Activated CD4-positive, alpha-beta memory T cell treated with anti-CD3 and anti-CD28 coated beads for 36 hours (primary cell): ENCODE results near the gene ZNF3. TPM values are rescaled to one million over a fixed set of nuclear protein-coding genes. Genes with fewer than 3 reads are reported as not detected.

Experiments
- CTCF ChIA-PET: fragments of 350-600 bp; sonication (Branson Sonifier 250); formaldehyde crosslinking; loops from one replicate; lab custom pipeline; 2021; ENCODE audit warnings: antibody characterized with exemption, inconsistent platforms; lab: Charles Lee
- POLR2A ChIA-PET: fragments of 350-600 bp; sonication (Branson Sonifier 250); formaldehyde crosslinking; loops from one replicate; lab custom pipeline; 2021; ENCODE audit warnings: antibody characterized with exemption; lab: Charles Lee
- DNase-seq: peaks from one replicate; pipeline ENCODE4 v3.0.0-alpha.2; 2020
- H3K27ac Mint-ChIP-seq: one replicate; pipeline ENCODE4 v1.8.0; 2021; ENCODE audit warnings: mixed read lengths
- H3K27me3 Mint-ChIP-seq: one replicate; pipeline ENCODE4 v1.8.0; 2021; ENCODE audit warnings: mixed read lengths
- H3K36me3 Mint-ChIP-seq: one replicate; pipeline ENCODE4 v1.8.0; 2021; ENCODE audit warnings: mixed read lengths
- H3K4me1 Mint-ChIP-seq: one replicate; pipeline ENCODE4 v1.8.0; 2021; ENCODE audit warnings: low read depth, mixed read lengths
- H3K4me3 Mint-ChIP-seq: one replicate; pipeline ENCODE4 v1.8.0; 2021; ENCODE audit warnings: mild to moderate bottlenecking, mixed read lengths
- H3K9me3 Mint-ChIP-seq: one replicate; pipeline ENCODE4 v1.8.0; 2021; ENCODE audit warnings: mixed read lengths
- intact Hi-C: fragments of 100-400 bp; cut with micrococcal nuclease; formaldehyde crosslinking; loops from one replicate; pipeline ENCODE4 v1.15.1; 2023
- total RNA-seq, 2 experiments: library from RNA; stranded (reverse); gene quantifications; one replicate each; pipeline ENCODE4 v1.2.3, GENCODE V29; 2021

ZNF3 gene
- total RNA-seq, 2 experiments from 2014 or later = 18.0 to 18.6 TPM

- Mint-ChIP-seq H3K4me3 (peak overlapping the region; percentile 13), H3K36me3 (peaks cover 17% of the 10 kb centered on the region), H3K9me3 (no peaks in the 10 kb centered on the region), H3K27me3 (no peaks in the 10 kb centered on the region), H3K4me1 (peaks cover 39% of the 10 kb centered on the region), H3K27ac (peak overlapping the region; percentile 76)
- ChIA-PET CTCF (no interaction called here), POLR2A (interaction anchor here (1.4 to 4.3 kb wide), 2 partner anchors 14 to 167 kb away, joined by 5 to 44 read pairs; partner anchors contain the start of genes AP4M1, MCM7 and TRIM4)
- intact Hi-C loops = loop anchor here (10.0 kb wide), 1 partner anchor 582 kb away; the partner anchor contains the start of genes ZKSCAN5 and ZNF394
- DNase-seq = no peak
Measured at GRCh38 chr7:100087055-100087750, 5.7 kb upstream of the ZNF3 start.

GRCh38 chr7:100085515-100085914 is 4.0 kb upstream of the ZNF3 start:
- H3K9me3 Mint-ChIP-seq = no peaks in the 10 kb centered on the region
- H3K4me3 Mint-ChIP-seq = no peak overlapping the region
- peaks cover 39% of the 10 kb centered on the region for H3K4me1 Mint-ChIP-seq
- H3K27me3 Mint-ChIP-seq = no peaks in the 10 kb centered on the region
- ChIA-PET POLR2A (no interaction called here), CTCF (no interaction called here)
- H3K27ac Mint-ChIP-seq = no peak overlapping the region
- peaks cover 12% of the 10 kb centered on the region for H3K36me3 Mint-ChIP-seq
- intact Hi-C loops = loop anchor here (10.0 kb wide), 1 partner anchor 581 kb away; the partner anchor contains the start of genes ZKSCAN5 and ZNF394
- DNase-seq = no peak

GRCh38 chr7:100082978-100083377 is 1.5 kb upstream of the ZNF3 start:
- CTCF ChIA-PET = interaction anchor here (0.9 to 1.5 kb wide), 10 partner anchors 12 to 452 kb away, joined by 3 to 8 read pairs (median 3); partner anchors contain the start of genes AP4M1, MCM7, ZKSCAN1 and ZSCAN21
- POLR2A ChIA-PET = interaction anchor here (1.1 to 1.4 kb wide), 3 partner anchors 18 to 68 kb away, joined by 3 to 17 read pairs (median 4); partner anchors contain the start of genes AP4M1, MCM7 and ZSCAN21
- H3K4me1 Mint-ChIP-seq = peaks cover 36% of the 10 kb centered on the region
- H3K36me3 Mint-ChIP-seq = peaks cover 11% of the 10 kb centered on the region
- no peaks in the 10 kb centered on the region for H3K27me3 Mint-ChIP-seq
- intact Hi-C loops = loop anchor here (10.0 kb wide), 1 partner anchor 578 kb away; the partner anchor contains the start of genes ZKSCAN5 and ZNF394
- H3K27ac Mint-ChIP-seq = peak overlapping the region; percentile 85
- no peaks in the 10 kb centered on the region for H3K9me3 Mint-ChIP-seq
- peak overlapping the region; percentile 83 for H3K4me3 Mint-ChIP-seq
- no peak for DNase-seq

GRCh38 chr7:100080907-100081534 is 502 bp downstream of the ZNF3 start:
- ChIA-PET POLR2A (interaction anchor here (0.8 kb wide), 1 partner anchor 9 kb away, joined by 3 read pairs; no protein-coding TSS in a partner anchor), CTCF (interaction anchor here (0.6 to 1.9 kb wide), 6 partner anchors 9 to 624 kb away, joined by 3 to 5 read pairs (median 3); partner anchors contain the start of gene TRIM4)
- Mint-ChIP-seq H3K4me1 (peaks cover 29% of the 10 kb centered on the region), H3K4me3 (peak overlapping the region; percentile 83), H3K27me3 (no peaks in the 10 kb centered on the region), H3K36me3 (peaks cover 22% of the 10 kb centered on the region), H3K9me3 (no peaks in the 10 kb centered on the region), H3K27ac (peak overlapping the region; percentile 73)
- peak; percentile 17 for DNase-seq
- intact Hi-C loops = loop anchor here (1.0 to 10.0 kb wide), 7 partner anchors 20 to 576 kb away; partner anchors contain the start of genes AP4M1, MCM7, TRIM4 and ZKSCAN1

GRCh38 chr7:100079024-100079560 is 2.4 kb downstream of the ZNF3 start:
- no peak overlapping the region for H3K27ac Mint-ChIP-seq
- ChIA-PET POLR2A (no interaction called here), CTCF (interaction anchor here (0.7 to 1.1 kb wide), 3 partner anchors 12 to 166 kb away, joined by 3 read pairs; no protein-coding TSS in a partner anchor)
- peaks cover 40% of the 10 kb centered on the region for H3K36me3 Mint-ChIP-seq
- intact Hi-C loops = no loop called here
- H3K27me3 Mint-ChIP-seq = no peaks in the 10 kb centered on the region
- no peaks in the 10 kb centered on the region for H3K9me3 Mint-ChIP-seq
- no peak for DNase-seq
- no peak overlapping the region for H3K4me3 Mint-ChIP-seq
- H3K4me1 Mint-ChIP-seq = peaks cover 29% of the 10 kb centered on the region

- Mint-ChIP-seq H3K27ac (no peak overlapping the region), H3K36me3 (peaks cover 58% of the 10 kb centered on the region), H3K9me3 (peaks cover 11% of the 10 kb centered on the region), H3K4me3 (no peak overlapping the region), H3K27me3 (no peaks in the 10 kb centered on the region), H3K4me1 (peaks cover 23% of the 10 kb centered on the region)
- CTCF ChIA-PET = no interaction called here
- DNase-seq = no peak
- intact Hi-C loops = no loop called here
- POLR2A ChIA-PET = no interaction called here
Measured at GRCh38 chr7:100077205-100077604, 4.3 kb downstream of the ZNF3 start.

- Mint-ChIP-seq H3K4me3 (no peak overlapping the region), H3K27me3 (no peaks in the 10 kb centered on the region), H3K9me3 (peaks cover 29% of the 10 kb centered on the region), H3K36me3 (peaks cover 69% of the 10 kb centered on the region), H3K4me1 (peaks cover 15% of the 10 kb centered on the region), H3K27ac (no peak overlapping the region)
- CTCF ChIA-PET = interaction anchor here (0.6 to 1.0 kb wide), 2 partner anchors 84 to 621 kb away, joined by 4 to 5 read pairs; no protein-coding TSS in a partner anchor
- intact Hi-C loops = no loop called here
- no peak for DNase-seq
- POLR2A ChIA-PET = interaction anchor here (0.6 to 0.7 kb wide), 2 partner anchors 14 to 26 kb away, joined by 6 to 7 read pairs; partner anchors contain the start of genes AP4M1 and MCM7
Measured at GRCh38 chr7:100075418-100075817, 6.1 kb downstream of the ZNF3 start.

- H3K4me1 Mint-ChIP-seq = peaks cover 10% of the 10 kb centered on the region
Measured at GRCh38 chr7:100074841-100075240, 6.7 kb downstream of the ZNF3 start.

GRCh38 chr7:100072462-100072861 is 9.1 kb downstream of the ZNF3 start:
- no peak for DNase-seq
- ChIA-PET CTCF (no interaction called here), POLR2A (interaction anchor here (0.7 to 1.3 kb wide), 2 partner anchors 9 to 18 kb away, joined by 3 to 9 read pairs; no protein-coding TSS in a partner anchor)
- H3K9me3 Mint-ChIP-seq = peaks cover 37% of the 10 kb centered on the region
- peaks cover 75% of the 10 kb centered on the region for H3K36me3 Mint-ChIP-seq
- intact Hi-C loops = no loop called here
- H3K27ac Mint-ChIP-seq = no peak overlapping the region
- H3K27me3 Mint-ChIP-seq = no peaks in the 10 kb centered on the region
- no peaks in the 10 kb centered on the region for H3K4me1 Mint-ChIP-seq
- H3K4me3 Mint-ChIP-seq = no peak overlapping the region

More at GRCh38 chr7:100074841-100075240, 6.7 kb downstream of the ZNF3 start:
- Mint-ChIP-seq H3K27me3 (no peaks in the 10 kb centered on the region), H3K9me3 (peaks cover 33% of the 10 kb centered on the region), H3K36me3 (peaks cover 75% of the 10 kb centered on the region), H3K4me3 (no peak overlapping the region), H3K27ac (no peak overlapping the region)
- intact Hi-C loops = no loop called here
- DNase-seq = no peak
- CTCF ChIA-PET = interaction anchor here (0.6 to 1.0 kb wide), 2 partner anchors 20 to 83 kb away, joined by 3 to 5 read pairs; no protein-coding TSS in a partner anchor
- POLR2A ChIA-PET = no interaction called here

GRCh38 chr7:100071018-100071723 is 10.4 kb downstream of the ZNF3 start:
- DNase-seq = no peak
- ChIA-PET POLR2A (interaction anchor here (1.1 to 1.3 kb wide), 2 partner anchors 19 to 31 kb away, joined by 5 to 9 read pairs; partner anchors contain the start of gene AP4M1), CTCF (interaction anchor here (0.9 to 1.1 kb wide), 2 partner anchors 61 to 77 kb away, joined by 3 read pairs; no protein-coding TSS in a partner anchor)
- Mint-ChIP-seq H3K4me1 (no peaks in the 10 kb centered on the region), H3K27me3 (no peaks in the 10 kb centered on the region), H3K36me3 (peaks cover 65% of the 10 kb centered on the region), H3K4me3 (no peak overlapping the region), H3K9me3 (peaks cover 37% of the 10 kb centered on the region), H3K27ac (no peak overlapping the region)
- intact Hi-C loops = no loop called here

GRCh38 chr7:100069991-100070390 is 11.5 kb downstream of the ZNF3 start:
- Mint-ChIP-seq H3K27ac (peak overlapping the region; percentile 33), H3K4me3 (no peak overlapping the region), H3K4me1 (no peaks in the 10 kb centered on the region), H3K9me3 (peaks cover 37% of the 10 kb centered on the region), H3K27me3 (no peaks in the 10 kb centered on the region), H3K36me3 (peaks cover 60% of the 10 kb centered on the region)
- no peak for DNase-seq
- ChIA-PET POLR2A (interaction anchor here (1.1 kb wide), 1 partner anchor 32 kb away, joined by 5 read pairs; the partner anchor contains the start of gene AP4M1), CTCF (no interaction called here)
- intact Hi-C loops = no loop called here
